Measurements from ENCODE around the gene PCDHA1. TPM values are rescaled to one million over a fixed set of nuclear protein-coding genes. Genes with fewer than 3 reads are reported as not detected.

Gene PCDHA1
- total and polyA plus RNA-seq, 8 donors = 0.37 TPM; not detected in 7

DNA sequence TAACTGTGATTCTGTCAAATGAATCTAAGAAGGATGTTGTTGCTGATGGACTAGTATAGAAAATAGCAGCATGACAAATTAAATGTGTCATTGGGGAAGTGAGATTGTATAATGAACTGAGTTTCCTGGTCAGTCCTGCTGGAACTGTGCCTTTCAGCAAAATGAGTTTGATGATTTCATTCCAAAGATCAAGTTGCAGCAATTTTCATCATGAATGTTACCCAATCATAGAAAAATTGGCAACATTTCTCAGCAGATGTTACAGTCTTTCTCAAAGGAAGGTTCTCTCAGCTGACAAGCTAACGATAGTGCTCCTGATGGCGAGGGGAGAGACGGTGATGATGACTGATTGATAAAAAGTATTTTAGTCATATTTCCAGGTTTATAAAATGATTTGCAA, 191.1 kb downstream of the PCDHA1 start:
- Histone ChIP-seq H3K9me3 (no peaks in the 10 kb centered on the region), H3K27me3 (no peaks in the 10 kb centered on the region), H3K4me3 (no peak overlapping the region), H3K4me1 (no peaks in the 10 kb centered on the region), H3K27ac (no peak overlapping the region), H3K36me3 (no peaks in the 10 kb centered on the region)
- intact Hi-C loops (cut with DNase I; ENCODE audit: low total_unique reads) = no loop called here
- peak in 1 of 2 donors; percentile 37 for DNase-seq
- 66 to 82% (median 77%) methylated on average over 3 of the region's 3 CpGs for WGBS, 5 donors
- no peak for TF ChIP-seq POLR2AphosphoS5 (IDR thresholded peaks at IDR 0.05)

DNA sequence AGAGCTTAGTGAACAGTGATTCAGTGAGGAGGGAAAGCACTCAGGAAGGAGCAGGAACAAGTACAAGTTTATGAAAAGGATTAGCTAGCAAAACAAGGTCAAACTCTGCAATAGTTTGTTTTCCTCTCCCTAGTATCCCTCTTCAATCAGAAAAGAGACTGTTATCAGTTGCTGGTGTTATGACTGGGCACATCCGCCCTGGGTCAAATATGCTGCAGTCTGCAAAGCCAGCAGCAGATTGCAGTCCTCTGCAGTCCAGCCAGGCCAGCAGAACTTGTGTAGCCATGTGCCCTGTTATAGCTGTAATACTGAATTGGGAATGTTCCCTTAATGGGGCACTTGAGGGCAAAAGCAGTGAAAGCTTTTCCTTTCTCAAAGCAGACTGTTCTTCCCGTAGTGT, 192.3 kb downstream of the PCDHA1 start:
- Histone ChIP-seq H3K4me1 (no peaks in the 10 kb centered on the region), H3K9me3 (no peaks in the 10 kb centered on the region), H3K4me3 (no peak overlapping the region), H3K27me3 (no peaks in the 10 kb centered on the region), H3K27ac (no peak overlapping the region), H3K36me3 (no peaks in the 10 kb centered on the region)
- TF ChIP-seq POLR2AphosphoS5 (IDR thresholded peaks at IDR 0.05) = no peak
- TF ChIP-seq POLR2A (IDR thresholded peaks at IDR 0.05) = no peak
- TF ChIP-seq, protein P1, sequence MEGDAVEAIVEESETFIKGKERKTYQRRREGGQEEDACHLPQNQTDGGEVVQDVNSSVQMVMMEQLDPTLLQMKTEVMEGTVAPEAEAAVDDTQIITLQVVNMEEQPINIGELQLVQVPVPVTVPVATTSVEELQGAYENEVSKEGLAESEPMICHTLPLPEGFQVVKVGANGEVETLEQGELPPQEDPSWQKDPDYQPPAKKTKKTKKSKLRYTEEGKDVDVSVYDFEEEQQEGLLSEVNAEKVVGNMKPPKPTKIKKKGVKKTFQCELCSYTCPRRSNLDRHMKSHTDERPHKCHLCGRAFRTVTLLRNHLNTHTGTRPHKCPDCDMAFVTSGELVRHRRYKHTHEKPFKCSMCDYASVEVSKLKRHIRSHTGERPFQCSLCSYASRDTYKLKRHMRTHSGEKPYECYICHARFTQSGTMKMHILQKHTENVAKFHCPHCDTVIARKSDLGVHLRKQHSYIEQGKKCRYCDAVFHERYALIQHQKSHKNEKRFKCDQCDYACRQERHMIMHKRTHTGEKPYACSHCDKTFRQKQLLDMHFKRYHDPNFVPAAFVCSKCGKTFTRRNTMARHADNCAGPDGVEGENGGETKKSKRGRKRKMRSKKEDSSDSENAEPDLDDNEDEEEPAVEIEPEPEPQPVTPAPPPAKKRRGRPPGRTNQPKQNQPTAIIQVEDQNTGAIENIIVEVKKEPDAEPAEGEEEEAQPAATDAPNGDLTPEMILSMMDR (IDR thresholded peaks at IDR 0.05) = no peak
- no peak for TF ChIP-seq EP300 (IDR thresholded peaks at IDR 0.05)
- no peak for DNase-seq
- WGBS, 5 donors = 47 to 59% (median 53%) methylated on average over 2 of the region's 2 CpGs
- intact Hi-C loops (cut with DNase I; ENCODE audit: low total_unique reads) = no loop called here

DNA sequence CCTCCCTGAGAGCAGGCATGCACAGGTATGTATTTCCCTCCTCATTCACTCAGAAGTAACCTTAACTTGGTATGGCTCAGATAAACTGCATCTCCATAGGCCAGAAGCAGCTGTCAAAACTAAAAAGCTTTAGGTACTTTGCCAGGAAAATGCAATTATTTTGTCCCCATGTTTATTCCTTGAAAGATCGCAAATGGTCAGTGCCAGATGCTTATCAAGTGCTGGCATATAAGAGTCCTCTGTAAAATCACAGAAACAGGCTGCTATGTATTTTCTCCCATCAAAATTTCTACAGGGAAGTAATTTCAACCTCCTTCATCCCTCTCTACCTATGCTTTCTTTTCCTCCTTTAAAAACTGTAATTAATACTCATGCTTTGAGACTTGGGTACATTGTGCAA, 193.0 kb downstream of the PCDHA1 start:
- intact Hi-C loops (cut with DNase I; ENCODE audit: low total_unique reads) = no loop called here
- no peak overlapping the region for H3K4me3 ChIP-seq
- no peaks in the 10 kb centered on the region for H3K4me1 ChIP-seq
- no peak overlapping the region for H3K27ac ChIP-seq
- DNase-seq = no peak
- no peaks in the 10 kb centered on the region for H3K9me3 ChIP-seq
- 91 to 100% (median 94%) methylated on average over 1 of the region's 1 CpG for WGBS, 5 donors
- H3K36me3 ChIP-seq = no peaks in the 10 kb centered on the region
- no peak for TF ChIP-seq POLR2A (IDR thresholded peaks at IDR 0.05)
- no peak for TF ChIP-seq POLR2AphosphoS5 (IDR thresholded peaks at IDR 0.05)
- TF ChIP-seq, protein P1 (IDR thresholded peaks at IDR 0.05) = no peak
- TF ChIP-seq EP300 (IDR thresholded peaks at IDR 0.05) = no peak
- no peaks in the 10 kb centered on the region for H3K27me3 ChIP-seq

DNA sequence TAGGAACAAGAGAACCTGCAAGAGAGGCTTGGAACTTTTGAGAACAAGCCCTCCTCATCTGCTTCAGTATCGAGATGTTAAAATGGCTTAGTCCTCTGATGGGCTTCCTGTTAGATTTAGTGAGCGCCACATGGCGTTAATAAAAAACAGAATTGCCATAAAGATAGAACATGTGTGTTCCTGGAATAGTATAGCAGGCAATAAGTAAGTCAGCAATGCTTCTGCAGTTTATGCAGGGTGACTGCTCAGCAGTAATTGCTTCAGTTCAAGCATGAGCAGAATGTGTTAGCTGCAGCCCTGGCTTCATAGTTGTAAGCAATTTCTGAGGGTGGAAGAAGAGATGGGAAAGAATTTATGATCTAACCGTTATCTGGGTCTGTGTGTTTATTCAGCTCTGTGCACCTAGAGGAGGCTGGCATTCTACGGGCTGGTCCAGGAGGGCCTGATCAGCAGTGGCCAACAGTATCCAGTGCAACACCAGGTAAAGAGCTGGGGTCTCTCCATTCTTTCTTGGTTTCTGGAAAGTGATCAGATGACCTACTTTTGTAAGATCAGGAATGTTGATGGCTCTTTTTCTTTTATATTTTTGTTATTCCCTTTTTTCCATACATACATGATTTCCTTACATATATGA, 196.3 kb downstream of the PCDHA1 start:
- no peak for TF ChIP-seq EP300 (IDR thresholded peaks at IDR 0.05)
- WGBS, 5 donors = 81 to 87% (median 85%) methylated on average over 5 of the region's 5 CpGs
- Histone ChIP-seq H3K4me3 (no peak overlapping the region), H3K27ac (no peak overlapping the region), H3K36me3 (no peaks in the 10 kb centered on the region), H3K4me1 (no peaks in the 10 kb centered on the region), H3K27me3 (no peaks in the 10 kb centered on the region), H3K9me3 (no peaks in the 10 kb centered on the region)
- DNase-seq = no peak
- intact Hi-C loops (cut with DNase I; ENCODE audit: low total_unique reads) = no loop called here

DNA sequence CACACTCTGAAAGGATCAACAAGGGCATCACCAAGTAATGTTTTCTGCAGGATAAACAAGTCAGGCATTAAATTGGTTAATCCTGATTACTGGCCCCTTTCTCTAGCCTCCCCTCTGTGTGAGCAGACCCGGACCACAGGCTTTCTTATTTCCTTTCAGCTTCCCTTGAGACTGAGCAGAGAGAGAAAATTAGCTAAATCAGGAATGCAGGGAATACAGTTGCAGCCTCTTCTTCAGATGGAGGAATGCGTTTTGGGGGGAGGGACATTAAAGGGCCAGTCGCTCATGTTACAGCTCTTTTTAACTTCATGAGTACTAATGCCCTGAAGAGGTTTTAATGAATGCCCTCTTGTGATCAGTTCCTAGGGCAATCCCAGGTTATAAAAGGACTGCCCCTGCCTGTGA, 200.2 kb downstream of the PCDHA1 start:
- no peak overlapping the region for H3K4me3 ChIP-seq
- H3K27me3 ChIP-seq = no peaks in the 10 kb centered on the region
- no peaks in the 10 kb centered on the region for H3K9me3 ChIP-seq
- H3K36me3 ChIP-seq = no peaks in the 10 kb centered on the region
- no peaks in the 10 kb centered on the region for H3K4me1 ChIP-seq
- peak in 1 of 2 donors; percentile 57 for DNase-seq
- TF ChIP-seq POLR2A (IDR thresholded peaks at IDR 0.05) = no peak
- no peak overlapping the region for H3K27ac ChIP-seq
- 13 to 38% (median 24%) methylated on average over 3 of the region's 3 CpGs for WGBS, 5 donors
- intact Hi-C loops (cut with DNase I; ENCODE audit: low total_unique reads) = no loop called here

DNA sequence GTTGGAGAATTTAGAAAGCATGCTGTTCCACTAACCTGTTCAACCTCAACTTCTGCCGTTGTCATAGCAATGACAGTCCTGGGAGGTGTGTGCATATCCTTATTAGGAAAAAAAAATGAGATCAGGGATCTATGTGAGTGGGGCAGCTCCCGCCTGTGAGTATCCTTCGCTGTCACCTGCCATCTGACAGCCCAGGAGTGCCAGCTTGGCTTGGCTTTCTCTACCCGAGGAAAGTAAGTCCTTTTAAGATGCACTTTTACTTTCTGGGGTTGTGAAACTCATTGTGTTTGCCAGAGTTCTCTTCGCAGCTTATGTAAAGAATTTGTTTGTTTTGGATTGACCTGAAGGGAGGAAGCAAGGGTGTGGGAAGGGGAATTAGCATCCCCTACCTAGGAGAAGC, 202.2 kb downstream of the PCDHA1 start:
- no peak overlapping the region for H3K4me3 ChIP-seq
- no peaks in the 10 kb centered on the region for H3K36me3 ChIP-seq
- H3K27me3 ChIP-seq = no peaks in the 10 kb centered on the region
- no peaks in the 10 kb centered on the region for H3K9me3 ChIP-seq
- 44 to 60% (median 50%) methylated on average over 5 of the region's 5 CpGs for WGBS, 5 donors
- intact Hi-C loops (cut with DNase I; ENCODE audit: low total_unique reads) = no loop called here
- H3K27ac ChIP-seq = no peak overlapping the region
- TF ChIP-seq POLR2A (IDR thresholded peaks at IDR 0.05) (no peak), EP300 (IDR thresholded peaks at IDR 0.05) (no peak), POLR2AphosphoS5 (IDR thresholded peaks at IDR 0.05) (no peak)
- TF ChIP-seq, protein P1 (IDR thresholded peaks at IDR 0.05) = no peak
- H3K4me1 ChIP-seq = no peaks in the 10 kb centered on the region
- DNase-seq = peak in 1 of 2 donors; percentile 21
